Esophagus squamous epithelium (tissue), 5 donors: ENCODE measurements around the gene ATAD2B. TPM values are rescaled to one million over a fixed set of nuclear protein-coding genes. Genes with fewer than 3 reads are reported as not detected.
A peak's percentile ranks its signal among the peaks of the same experiment; 100 is the strongest.

Experiments used
- DNase-seq: peaks from one replicate; lab custom pipeline; 2025; lab: John Stamatoyannopoulos, UW
- H3K27ac ChIP-seq, 4 donors: fragments of 200-600 bp; sonication (generic); one replicate each; pipeline ENCODE4 v1.5.1; 2016 to 2019; ENCODE audit warnings: mild to moderate bottlenecking in 1 of 4
- H3K27me3 ChIP-seq, 4 donors: fragments of 200-600 bp; sonication (generic); 1 replicate in 3 of 4; 2 replicates in 1 of 4; pipeline versions ENCODE4 v1.5.1 to v1.6.0; 2017 to 2021; ENCODE audit warnings: antibody characterized with exemption in 1 of 4
- H3K36me3 ChIP-seq, 3 donors: fragments of 200-600 bp; sonication (generic); one replicate each; pipeline ENCODE4 v1.5.1; 2016 to 2019
- H3K4me1 ChIP-seq, 3 donors: fragments of 200-600 bp; sonication (generic); one replicate each; pipeline ENCODE4 v1.5.1; 2017 to 2019
- H3K4me3 ChIP-seq, 4 donors: fragments of 200-600 bp; sonication (generic); 1 replicate in 3 of 4; 2 replicates in 1 of 4; pipeline ENCODE4 v1.5.1; 2016 to 2019; ENCODE audit warnings: mild to moderate bottlenecking in 2 of 4, moderate library complexity in 1 of 4
- H3K9me3 ChIP-seq, 3 donors: fragments of 200-600 bp; sonication (generic); one replicate each; pipeline ENCODE4 v1.5.1; 2016 to 2019
- POLR2A ChIP-seq, 4 donors: fragments of 450-650 bp; IDR thresholded peaks; one replicate each; pipeline ENCODE4 v1.6.1; 2017; ENCODE audit warnings: antibody characterized with exemption in 4 of 4, mild to moderate bottlenecking in 4 of 4, moderate library complexity in 3 of 4
- WGBS, 2 donors: methylation state at CpG; one replicate each; pipeline ENCODE4 v1.1.5; 2018; 5-methylcytosine and 5-hydroxymethylcytosine counted together
- intact Hi-C: fragments of 100-400 bp; cut with DNase I; formaldehyde crosslinking; loops from one replicate; pipeline ENCODE4 v1.15.0; 2022
- total RNA-seq, 4 donors: library from RNA; depleted of rRNA; stranded (reverse); fragments of >200 nt; gene quantifications; one replicate each; pipeline ENCODE4 v1.1.0, GENCODE V29; 2016
- TF ChIP-seq, protein P1 (sequence below), 6 experiments: fragments of 450-650 bp in 4 of 6; fragments of 200-600 bp in 2 of 6; sonication (generic) in 2 of 6; IDR thresholded peaks; one replicate each; pipeline ENCODE4 v1.5.1; 2016 to 2019; ENCODE audit warnings: antibody characterized with exemption in 6 of 6, mild to moderate bottlenecking in 4 of 6, moderate library complexity in 4 of 6
- donor health status: DM: yes; HTN: yes; CAD: no.

The ATAD2B gene
- total RNA-seq, 4 donors from 2014 or later, result 7.4 to 29.2 (median 20.8) TPM

DNA sequence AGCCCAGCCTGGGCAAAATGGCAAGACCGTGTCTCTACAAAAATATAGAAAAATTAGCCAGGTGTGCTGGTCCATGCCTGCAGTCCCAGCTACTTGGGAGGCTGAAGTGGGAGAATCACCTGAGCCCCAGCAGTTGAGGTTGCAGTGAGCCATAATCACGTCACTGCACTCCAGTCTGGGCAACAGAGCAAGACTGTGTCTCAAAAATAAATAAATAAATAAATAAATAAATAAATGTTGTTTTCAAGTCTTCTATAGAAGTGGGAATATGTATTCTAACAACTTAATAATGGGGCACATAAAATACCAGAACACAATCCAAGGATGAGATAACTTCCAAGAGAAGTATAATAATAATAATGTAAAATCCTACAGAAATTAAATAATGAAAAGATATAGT is 23.9 kb downstream of the ATAD2B start:
- Histone ChIP-seq H3K27me3 (no peaks in the 10 kb centered on the region), H3K4me1 (peaks cover 16 to 59% (median 31%) of the 10 kb centered on the region in 3 donors), H3K4me3 (no peak overlapping the region), H3K27ac (peak overlapping the region in 3 of 4 donors; percentile 45 to 89 (median 85)), H3K9me3 (no peaks in the 10 kb centered on the region), H3K36me3 (no peaks in the 10 kb centered on the region)
- no peak for DNase-seq
- WGBS, 2 donors, result 84 to 92% methylated on average over 2 of the region's 2 CpGs
- intact Hi-C loops, result no loop called here
- TF ChIP-seq POLR2A (IDR thresholded peaks at IDR 0.05), result no peak
- TF ChIP-seq, protein P1, sequence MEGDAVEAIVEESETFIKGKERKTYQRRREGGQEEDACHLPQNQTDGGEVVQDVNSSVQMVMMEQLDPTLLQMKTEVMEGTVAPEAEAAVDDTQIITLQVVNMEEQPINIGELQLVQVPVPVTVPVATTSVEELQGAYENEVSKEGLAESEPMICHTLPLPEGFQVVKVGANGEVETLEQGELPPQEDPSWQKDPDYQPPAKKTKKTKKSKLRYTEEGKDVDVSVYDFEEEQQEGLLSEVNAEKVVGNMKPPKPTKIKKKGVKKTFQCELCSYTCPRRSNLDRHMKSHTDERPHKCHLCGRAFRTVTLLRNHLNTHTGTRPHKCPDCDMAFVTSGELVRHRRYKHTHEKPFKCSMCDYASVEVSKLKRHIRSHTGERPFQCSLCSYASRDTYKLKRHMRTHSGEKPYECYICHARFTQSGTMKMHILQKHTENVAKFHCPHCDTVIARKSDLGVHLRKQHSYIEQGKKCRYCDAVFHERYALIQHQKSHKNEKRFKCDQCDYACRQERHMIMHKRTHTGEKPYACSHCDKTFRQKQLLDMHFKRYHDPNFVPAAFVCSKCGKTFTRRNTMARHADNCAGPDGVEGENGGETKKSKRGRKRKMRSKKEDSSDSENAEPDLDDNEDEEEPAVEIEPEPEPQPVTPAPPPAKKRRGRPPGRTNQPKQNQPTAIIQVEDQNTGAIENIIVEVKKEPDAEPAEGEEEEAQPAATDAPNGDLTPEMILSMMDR (IDR thresholded peaks at IDR 0.05), result no peak

DNA sequence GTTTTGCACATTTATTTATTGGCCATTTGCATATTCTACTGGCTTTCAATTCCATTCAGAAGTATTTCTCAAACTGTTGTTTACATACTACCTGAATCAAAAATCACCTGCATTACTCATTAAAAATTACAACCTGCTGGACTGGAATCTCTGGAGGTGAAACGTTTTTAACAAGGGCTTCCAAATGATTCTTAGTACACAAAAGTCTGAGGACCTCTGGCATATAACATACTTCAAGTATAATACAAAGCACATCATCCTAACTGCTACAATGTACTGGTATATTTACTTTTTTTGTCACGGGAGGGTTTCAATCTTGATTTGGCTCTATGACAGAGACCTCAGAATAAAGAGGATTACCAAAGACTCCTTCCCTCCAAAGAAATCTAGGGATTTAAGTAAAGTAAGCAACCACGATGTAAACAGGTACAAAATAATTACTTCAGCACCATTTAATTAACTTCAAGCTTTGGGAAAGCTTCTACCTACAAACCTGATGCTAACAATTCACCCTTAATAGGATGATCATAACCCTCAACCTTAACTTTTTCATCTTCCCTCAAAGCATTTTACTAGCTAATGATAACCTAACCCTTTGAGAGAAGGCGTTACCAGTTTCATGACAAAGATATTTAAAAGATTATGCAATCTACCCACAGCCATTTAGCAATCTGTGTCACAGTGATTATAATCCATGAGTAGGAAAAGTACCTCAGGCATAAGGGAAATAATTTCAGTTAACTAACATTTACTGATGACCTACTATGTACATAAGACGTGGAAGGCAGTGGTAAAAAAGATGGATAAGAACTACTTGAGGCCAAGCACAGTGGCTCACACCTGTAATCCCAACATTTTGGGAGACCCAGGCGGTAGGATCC is 24.7 kb downstream of the ATAD2B start:
- 34 to 42% methylated on average over 6 of the region's 6 CpGs for WGBS, 2 donors
- DNase-seq, result no peak
- intact Hi-C loops, result no loop called here
- no peak for TF ChIP-seq POLR2A (IDR thresholded peaks at IDR 0.05)
- TF ChIP-seq, protein P1 (IDR thresholded peaks at IDR 0.05), result no peak
- Histone ChIP-seq H3K27ac (peak overlapping the region; percentile 13 to 89 (median 65)), H3K9me3 (no peaks in the 10 kb centered on the region), H3K4me1 (peaks cover 16 to 59% (median 31%) of the 10 kb centered on the region in 3 donors), H3K36me3 (no peaks in the 10 kb centered on the region), H3K4me3 (no peak overlapping the region), H3K27me3 (no peaks in the 10 kb centered on the region)

DNA sequence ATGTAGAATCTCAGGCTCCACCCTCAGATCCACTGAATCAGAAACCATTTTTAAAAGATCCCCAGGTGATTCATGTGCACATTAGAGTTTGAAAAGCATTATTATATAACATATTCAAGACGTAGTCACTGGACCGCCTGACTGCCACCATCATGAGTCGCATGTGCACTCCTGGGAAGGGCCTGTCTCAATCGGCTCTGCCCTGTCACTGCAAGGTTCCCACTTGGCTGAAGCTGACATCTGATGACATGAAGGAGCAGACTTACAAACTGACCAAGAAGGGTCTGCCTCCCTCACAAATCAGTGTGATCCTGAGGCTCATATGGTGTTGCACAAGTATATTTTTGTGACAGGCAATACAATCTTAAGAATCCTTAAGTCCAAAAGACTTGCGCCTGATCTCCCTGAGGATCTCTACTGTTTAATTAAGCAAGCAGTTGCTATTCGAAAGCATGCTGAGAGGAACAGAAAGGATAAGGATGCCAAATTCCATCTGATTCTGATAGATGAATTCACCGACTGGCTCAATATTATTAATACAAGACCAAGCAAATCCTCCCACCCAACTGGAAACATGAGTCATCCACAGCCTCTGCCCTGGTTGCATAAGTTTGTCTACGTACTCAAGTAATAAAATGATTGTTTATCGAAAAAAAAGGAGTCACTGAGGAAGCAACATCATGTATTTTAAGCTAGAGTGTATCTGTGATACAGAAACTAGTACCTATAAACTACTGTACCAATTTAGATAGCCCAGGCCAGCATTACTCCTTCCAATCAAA is 26.2 kb downstream of the ATAD2B start:
- 19 to 30% methylated on average over 9 of the region's 9 CpGs for WGBS, 2 donors

DNA sequence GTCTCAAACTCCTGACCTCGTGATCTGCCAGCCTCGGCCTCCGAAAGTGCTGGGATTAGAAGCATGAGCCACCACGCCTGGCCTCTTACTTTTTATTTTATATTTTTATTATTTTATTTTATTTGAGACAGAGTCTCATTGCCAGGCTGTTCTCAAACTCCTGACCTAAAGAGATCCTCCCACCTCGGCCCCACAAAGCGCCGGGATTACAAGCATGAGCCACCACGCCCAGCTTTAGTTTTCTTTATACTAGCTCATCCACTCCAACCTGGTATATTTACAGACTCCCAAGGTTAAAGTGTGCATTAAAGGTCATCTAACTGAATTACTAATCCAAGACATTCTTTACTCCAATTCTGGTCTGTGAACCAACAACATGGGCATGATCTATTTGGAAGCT is 26.8 kb downstream of the ATAD2B start:
- intact Hi-C loops, result no loop called here
- Histone ChIP-seq H3K9me3 (no peaks in the 10 kb centered on the region), H3K36me3 (no peaks in the 10 kb centered on the region), H3K27ac (peak overlapping the region; percentile 24 to 89 (median 78)), H3K4me3 (no peak overlapping the region), H3K4me1 (peaks cover 16 to 64% (median 29%) of the 10 kb centered on the region in 3 donors), H3K27me3 (no peaks in the 10 kb centered on the region)
- DNase-seq, result no peak
- TF ChIP-seq, protein P1 (IDR thresholded peaks at IDR 0.05), result no peak
- no peak for TF ChIP-seq POLR2A (IDR thresholded peaks at IDR 0.05)
- 78 to 83% methylated on average over 8 of the region's 8 CpGs for WGBS, 2 donors

More for the DNA sequence above, 26.2 kb downstream of the ATAD2B start:
- H3K36me3 ChIP-seq, result no peaks in the 10 kb centered on the region
- intact Hi-C loops, result no loop called here
- no peak for DNase-seq
- no peaks in the 10 kb centered on the region for H3K9me3 ChIP-seq
- no peaks in the 10 kb centered on the region for H3K27me3 ChIP-seq
- peak overlapping the region; percentile 24 to 89 (median 78) for H3K27ac ChIP-seq
- peak overlapping the region in 1 of 4 donors; percentile 29 for H3K4me3 ChIP-seq
- TF ChIP-seq, protein P1 (IDR thresholded peaks at IDR 0.05), result no peak
- TF ChIP-seq POLR2A (IDR thresholded peaks at IDR 0.05), result no peak
- peaks cover 16 to 65% (median 31%) of the 10 kb centered on the region in 3 donors for H3K4me1 ChIP-seq
